ENCODE results near the gene CD47.

Gene CD47

DNA sequence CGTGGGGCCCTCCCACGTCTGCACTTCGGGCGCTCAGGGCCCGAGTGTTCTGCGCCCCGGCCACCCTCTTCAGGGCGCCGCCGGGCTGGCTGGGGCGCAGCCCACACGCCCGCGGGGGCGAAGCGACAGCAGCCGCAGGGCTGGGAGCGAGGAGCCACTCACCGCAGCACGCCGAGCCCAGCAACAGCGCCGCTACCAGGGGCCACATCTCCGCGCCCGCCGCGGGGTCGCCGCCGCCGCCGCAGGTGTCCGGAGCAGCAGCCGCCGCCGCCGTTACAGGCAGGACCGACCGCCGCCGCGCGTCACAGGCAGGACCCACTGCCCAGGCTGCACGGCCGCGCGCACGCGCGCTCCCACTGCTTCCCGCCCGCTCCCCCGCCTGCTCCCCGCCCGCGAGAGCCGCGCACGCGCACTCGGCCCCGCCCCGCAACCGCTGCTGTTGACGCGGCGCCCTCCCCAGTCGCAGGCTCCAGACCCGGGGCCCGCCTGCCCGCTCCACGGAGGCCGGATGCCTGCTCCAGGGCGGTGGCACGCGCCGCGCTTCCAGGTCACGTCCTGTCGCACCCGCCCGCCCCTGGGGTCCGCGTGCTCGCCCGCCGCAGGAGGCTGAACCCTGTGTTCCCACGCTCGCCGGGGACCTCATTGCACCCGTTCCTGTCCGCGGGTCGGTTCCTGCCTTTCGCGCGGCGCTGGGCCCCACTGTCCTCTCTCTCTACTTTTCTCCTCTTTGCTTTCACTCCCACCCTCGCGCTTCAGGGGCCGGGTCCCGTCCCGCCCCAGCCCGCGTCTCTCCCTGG is at the start of gene CD47:
CD47 (minus strand) TSS at position 331 of the 797 bp plus-strand sequence; CDS start at position 208, 123 bp downstream.
- DNase-seq, result peak; percentile 96

GRCh38 chr3:108137460-108137814 is 46.6 kb upstream of the CD47 start:
- DNase-seq, result no peak

DNA sequence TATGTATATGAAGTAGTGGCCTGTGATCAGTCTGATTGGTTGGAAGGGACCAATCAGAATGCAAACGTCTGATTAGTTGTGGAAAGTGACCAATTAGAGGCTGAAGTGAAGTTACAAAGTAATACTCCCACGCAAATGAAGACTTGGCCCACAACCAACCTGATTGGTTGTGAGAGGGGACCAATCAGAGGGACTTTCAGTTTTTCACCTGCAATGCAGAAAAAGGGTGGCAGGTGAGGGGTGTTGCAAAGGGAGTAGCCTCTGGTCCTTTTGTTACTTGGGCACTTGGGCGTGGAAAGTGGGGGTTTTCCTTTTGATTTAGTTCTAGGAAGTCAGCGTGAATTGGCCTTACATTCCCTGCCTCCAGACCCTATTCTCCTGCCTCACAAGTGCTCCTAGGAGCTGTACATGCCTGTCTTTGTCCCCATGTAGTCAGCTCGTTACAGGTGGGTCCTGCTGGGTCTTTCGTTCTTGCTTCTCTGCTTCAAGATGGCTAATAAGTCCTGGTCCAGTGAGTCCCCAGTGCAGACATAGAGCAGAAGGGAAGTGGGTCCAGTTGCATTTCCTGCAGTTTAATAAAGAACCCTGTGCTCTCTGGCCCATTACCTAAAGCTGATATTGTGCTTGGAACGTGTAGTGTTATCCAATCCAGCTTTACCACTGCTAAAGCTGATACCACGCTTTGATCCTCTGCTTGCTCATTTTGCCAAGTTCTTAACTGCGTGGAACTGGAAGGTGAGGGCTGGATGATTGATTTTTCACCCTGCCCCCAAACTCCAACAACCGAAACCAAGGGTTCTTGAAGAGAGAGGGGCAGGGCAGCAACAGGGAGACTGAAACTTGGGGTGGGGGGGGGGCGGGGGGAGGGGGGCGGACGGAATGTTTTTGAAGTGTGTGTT is 46.0 kb upstream of the CD47 start:
- DNase-seq, result no peak

GRCh38 chr3:108134555-108134880 is 43.7 kb upstream of the CD47 start:
- no peak for DNase-seq

- no peak for DNase-seq
These were observed 43.2 kb upstream of the CD47 start for GRCh38 chr3:108133858-108134554.

GRCh38 chr3:108133048-108133369 is 42.2 kb upstream of the CD47 start:
- DNase-seq, result no peak

DNA sequence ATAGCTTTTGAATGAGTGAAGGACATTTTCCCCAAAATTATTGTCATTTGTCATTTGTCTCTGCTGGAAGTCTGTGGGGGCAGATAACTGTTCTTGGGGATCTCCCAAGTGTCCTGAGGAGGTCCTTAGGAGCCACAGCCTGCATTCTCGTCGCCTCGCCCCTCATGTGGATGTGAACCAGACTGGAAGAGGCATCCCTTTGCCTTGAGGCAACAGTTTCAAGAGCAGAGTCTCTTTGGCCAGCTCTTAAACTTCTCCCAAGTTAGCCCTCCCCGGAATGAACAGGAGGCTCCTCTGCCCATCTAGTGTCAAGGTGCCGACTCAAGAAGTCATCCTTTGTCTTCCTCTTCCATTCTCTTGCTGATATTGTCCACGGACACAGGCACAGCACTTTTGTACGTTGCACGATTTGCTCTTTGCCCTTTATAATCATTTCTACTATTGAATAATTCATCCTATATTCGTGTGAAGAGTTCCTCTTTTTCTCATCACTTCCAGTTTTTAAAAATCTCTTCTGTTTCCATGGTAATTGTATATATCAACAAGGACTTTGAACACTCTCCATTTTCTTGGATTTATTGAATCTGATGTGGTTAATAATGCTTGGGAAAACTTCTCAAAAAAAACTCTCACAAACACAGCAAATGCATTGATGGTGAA is 40.8 kb upstream of the CD47 start:
- no peak for DNase-seq

DNA sequence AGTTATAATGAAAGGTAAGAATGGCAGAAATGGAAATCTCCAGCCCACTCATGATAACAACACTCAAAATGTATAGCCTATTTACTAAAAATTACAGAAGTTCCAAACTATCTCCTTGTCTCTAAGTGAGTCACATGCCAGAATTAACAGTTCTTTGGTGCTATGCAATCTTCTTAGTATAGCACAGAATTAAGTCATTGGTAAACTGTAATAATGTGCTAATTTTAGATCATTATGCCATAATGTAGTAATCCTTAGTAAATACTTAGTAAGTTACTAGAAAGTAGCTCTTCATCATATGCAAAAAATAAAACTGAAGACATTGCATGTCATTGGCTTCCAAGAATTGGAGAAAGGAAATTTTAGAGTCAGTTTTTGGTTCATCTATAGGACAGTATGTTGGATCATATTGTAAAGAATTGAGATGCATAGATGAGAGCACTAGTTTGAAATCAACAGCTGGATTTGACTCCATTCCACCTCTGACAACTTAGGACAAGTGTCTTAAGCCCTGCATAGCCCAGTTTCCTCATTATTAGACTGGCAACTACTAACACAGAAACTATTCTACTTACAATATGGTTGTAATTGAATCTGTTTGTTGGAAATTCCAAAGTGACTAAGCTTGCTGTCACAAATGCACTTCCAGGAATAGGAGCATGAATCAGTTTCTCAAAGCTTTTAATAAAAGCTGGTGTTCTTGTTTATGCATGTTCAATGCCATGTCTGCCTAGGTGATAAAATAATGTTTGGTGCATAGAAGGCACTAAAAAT is 40.1 kb upstream of the CD47 start:
- DNase-seq, result no peak

GRCh38 chr3:108130236-108130635 is 39.4 kb upstream of the CD47 start:
- no peak for DNase-seq

DNA sequence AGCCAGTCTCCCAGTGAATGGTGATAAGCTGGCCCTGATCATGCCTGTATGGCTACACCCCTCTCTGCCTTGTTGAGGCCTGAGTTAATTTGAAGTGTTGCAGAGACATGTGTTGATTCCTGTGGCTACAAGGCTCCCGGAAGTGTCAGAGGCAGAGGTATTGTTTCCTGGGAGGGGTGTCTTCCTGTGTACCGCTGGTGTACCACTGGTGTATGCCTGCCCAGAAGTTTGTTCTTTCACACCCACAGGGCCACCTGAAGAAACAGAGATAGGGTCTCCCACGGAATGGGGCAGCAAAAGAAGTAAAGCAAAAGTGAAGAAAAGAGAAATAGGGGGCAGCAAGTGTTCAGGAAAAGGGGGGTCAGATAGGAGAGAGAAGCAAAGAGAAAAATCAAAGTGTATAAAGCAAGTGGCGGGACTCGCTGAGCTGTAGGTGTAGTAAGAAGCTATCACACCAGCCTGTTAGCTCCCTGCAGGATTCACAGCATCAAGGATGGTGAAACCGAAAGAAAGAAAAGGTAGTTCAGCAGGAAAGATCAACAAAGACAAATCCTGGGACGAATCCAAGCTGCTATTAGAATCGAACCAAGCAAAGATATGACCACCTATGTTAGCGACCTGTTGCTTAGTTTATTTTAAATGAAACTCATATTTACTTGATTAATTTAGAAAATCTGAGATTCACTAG is 36.6 kb upstream of the CD47 start:
- peak; percentile 65 for DNase-seq

DNA sequence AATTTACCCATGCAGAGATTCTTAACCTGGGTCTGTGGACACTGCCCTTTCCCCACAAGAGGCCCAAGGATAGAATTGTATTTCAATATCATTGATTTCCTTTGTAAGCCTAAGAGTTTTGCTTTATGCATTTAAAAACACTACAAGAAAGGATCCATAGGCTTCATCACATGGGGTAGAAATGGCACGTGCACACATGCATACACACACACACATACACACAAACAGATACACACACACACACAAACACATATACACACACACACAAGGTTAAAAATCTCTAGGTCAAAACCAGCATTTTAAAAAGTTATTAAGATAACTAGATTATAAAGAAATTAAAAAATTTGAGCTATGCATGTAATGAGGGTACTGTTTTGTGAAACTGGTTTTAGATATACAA is 35.5 kb upstream of the CD47 start:
- no peak for DNase-seq

DNA sequence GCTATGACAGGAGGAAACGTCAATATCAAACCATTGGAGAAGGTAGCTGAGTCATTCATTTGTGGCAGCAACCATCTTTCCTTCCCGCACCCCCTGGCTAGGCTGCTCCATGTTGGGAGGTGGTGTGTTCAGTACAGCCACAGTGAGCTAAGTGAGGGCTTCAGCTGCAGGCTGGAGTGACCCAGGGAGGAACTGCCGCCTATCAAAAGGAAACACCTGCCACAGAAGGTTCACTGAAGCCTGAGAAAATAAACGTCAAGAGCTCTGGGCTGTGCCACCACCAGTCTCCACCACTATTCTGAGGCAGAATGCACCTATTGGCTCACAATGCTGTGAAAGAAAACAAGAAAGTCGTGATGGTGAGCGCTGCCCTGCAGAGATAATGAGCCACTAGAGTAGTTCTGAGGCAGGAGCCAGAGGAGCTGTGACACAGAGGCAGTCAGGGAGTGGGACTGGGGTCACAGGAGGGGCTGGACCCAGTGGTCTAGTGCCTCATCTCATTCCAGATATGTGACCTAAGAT is 34.8 kb upstream of the CD47 start:
- DNase-seq, result peak; percentile 85

GRCh38 chr3:108125153-108125543 is 34.3 kb upstream of the CD47 start:
- DNase-seq, result no peak

- DNase-seq, result peak; percentile 77
These were observed 33.7 kb upstream of the CD47 start for GRCh38 chr3:108124337-108125152.

GRCh38 chr3:108123326-108123725 is 32.5 kb upstream of the CD47 start:
- DNase-seq, result no peak

DNA sequence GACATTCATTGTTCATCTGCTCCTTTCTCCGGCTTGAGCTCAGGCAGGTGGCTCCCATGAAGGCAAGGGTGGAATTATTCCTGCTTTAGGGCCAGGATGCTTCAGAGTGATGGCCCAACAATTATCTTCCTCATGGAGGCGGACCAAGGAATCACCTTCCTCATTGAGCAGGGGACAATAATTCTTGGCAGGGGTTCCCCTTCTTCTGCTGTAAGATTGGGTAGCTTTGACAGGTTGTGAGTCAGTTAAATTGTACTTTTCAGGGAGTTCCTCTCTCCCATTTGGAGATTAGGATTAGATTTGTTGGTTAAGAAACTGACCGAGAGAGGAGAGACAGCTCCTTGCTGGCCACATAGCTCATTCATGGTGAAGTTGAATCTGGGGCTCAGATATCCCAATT is 31.4 kb upstream of the CD47 start:
- no peak for DNase-seq

DNA sequence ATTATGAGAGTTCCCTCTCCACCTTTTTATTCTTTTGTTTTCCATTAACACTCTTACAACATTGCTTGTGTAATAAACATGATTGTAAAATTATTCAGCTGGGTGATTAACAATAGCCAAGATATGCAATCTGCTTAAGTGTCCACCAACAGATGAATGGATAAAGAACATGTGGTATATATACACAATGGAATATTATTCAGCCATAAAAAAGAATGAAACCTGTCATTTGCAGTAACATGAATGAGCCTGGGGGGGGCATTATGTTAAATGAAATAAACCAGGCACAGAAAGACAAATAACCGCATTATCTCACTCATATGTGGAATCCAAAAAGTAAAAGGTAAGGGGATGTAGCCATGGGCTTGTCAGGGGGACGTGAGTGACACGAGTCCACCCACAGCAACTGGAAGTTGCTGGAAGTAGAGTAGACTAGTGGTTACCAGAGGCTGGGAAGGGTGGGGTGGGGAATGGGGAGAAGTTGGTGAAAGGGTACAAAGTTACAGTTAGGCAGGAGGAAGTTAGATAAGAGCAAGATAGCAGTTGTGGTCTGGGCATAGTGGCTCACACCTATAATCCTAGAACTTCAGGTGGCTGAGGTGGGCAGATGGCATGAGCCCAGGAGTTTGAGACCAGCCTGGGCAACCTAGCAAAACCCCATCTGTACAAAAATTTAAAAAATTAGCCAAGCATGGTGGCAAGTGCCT is 28.7 kb upstream of the CD47 start:
- no peak for DNase-seq

- DNase-seq, result no peak
These were observed 27.4 kb upstream of the CD47 start for GRCh38 chr3:108118038-108118768.

GRCh38 chr3:108117241-108117775 is 26.5 kb upstream of the CD47 start:
- no peak for DNase-seq

Measured in CD4-positive, alpha-beta T cell treated with Interferon gamma for 1 hour (primary cell).